ENCODE measurements around the gene MCC.

MCC gene

GRCh38 chr5:113266913-113267227 lies 221.4 kb downstream of the MCC start:
- DNase-seq, result no peak

GRCh38 chr5:113266227-113266912 lies 221.9 kb downstream of the MCC start:
- DNase-seq, result no peak

GRCh38 chr5:113265190-113265589 lies 223.1 kb downstream of the MCC start:
- DNase-seq, result no peak

GRCh38 chr5:113264046-113264445 lies 224.2 kb downstream of the MCC start:
- no peak for DNase-seq

- no peak for DNase-seq
Measured at GRCh38 chr5:113263545-113263944, 224.7 kb downstream of the MCC start.

- DNase-seq, result no peak
Measured at GRCh38 chr5:113262674-113263073, 225.6 kb downstream of the MCC start.

- DNase-seq, result no peak
Measured at GRCh38 chr5:113259034-113259433, 229.2 kb downstream of the MCC start.

GRCh38 chr5:113257545-113257944 lies 230.7 kb downstream of the MCC start:
- no peak for DNase-seq

GRCh38 chr5:113256671-113257452 lies 231.4 kb downstream of the MCC start:
- DNase-seq, result no peak

GRCh38 chr5:113255579-113256386 lies 232.5 kb downstream of the MCC start:
- no peak for DNase-seq

GRCh38 chr5:113255105-113255504 lies 233.1 kb downstream of the MCC start:
- DNase-seq, result no peak

- DNase-seq, result no peak
Measured at GRCh38 chr5:113253037-113253436, 235.2 kb downstream of the MCC start.

GRCh38 chr5:113252066-113252465 lies 236.2 kb downstream of the MCC start:
- no peak for DNase-seq

GRCh38 chr5:113250341-113250953 lies 237.8 kb downstream of the MCC start:
- no peak for DNase-seq

GRCh38 chr5:113249206-113249605 lies 239.0 kb downstream of the MCC start:
- DNase-seq, result no peak

- no peak for DNase-seq
Measured at GRCh38 chr5:113246361-113246870, 241.8 kb downstream of the MCC start.

GRCh38 chr5:113245427-113246225 lies 242.6 kb downstream of the MCC start:
- no peak for DNase-seq

- DNase-seq, result no peak
Measured at GRCh38 chr5:113244966-113245365, 243.3 kb downstream of the MCC start.

GRCh38 chr5:113243349-113243664 lies 244.9 kb downstream of the MCC start:
- DNase-seq, result no peak

- DNase-seq, result no peak
Measured at GRCh38 chr5:113242481-113243348, 245.5 kb downstream of the MCC start.

- DNase-seq, result no peak
Measured at GRCh38 chr5:113240951-113241726, 247.1 kb downstream of the MCC start.
